HG02943 (cell line): ENCODE data around the gene CCM2.

Experiments used
- ATAC-seq: cut with Tn5 transposase; IDR thresholded peaks from one replicate; pipeline ENCODE4 v1.9.1; 2021; ENCODE audit warnings: mild to moderate bottlenecking, low read depth, moderate library complexity; ENCODE audit not compliant: unreplicated experiment

The CCM2 gene

DNA sequence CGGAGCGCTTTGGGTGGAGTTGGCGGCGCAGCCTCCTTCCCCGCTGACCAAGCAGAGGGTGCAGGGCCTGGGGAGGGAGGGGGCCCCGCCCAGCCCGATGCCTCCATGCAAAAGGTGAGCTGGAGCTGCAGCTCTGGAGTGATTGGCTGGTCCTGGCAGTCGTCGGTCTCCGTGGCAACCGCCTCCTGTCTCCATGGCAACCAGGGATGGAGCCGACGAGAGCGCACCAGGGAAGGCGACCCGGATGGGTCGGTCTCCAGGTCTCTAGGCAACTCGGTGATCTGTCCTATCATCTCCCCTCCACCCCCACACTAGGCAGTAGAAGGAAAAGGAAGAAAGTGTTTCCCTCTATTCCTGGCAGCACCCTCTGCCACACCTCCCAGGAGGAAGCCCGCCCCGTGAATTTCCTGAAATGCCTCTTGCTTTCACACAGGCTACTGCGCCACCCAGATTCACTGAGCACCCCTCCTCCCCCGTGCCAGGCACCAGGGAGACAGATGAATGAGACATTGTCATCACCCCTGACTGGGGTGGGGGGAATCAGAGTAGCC is 89.4 kb downstream of the CCM2 start:
- no peak for ATAC-seq

DNA sequence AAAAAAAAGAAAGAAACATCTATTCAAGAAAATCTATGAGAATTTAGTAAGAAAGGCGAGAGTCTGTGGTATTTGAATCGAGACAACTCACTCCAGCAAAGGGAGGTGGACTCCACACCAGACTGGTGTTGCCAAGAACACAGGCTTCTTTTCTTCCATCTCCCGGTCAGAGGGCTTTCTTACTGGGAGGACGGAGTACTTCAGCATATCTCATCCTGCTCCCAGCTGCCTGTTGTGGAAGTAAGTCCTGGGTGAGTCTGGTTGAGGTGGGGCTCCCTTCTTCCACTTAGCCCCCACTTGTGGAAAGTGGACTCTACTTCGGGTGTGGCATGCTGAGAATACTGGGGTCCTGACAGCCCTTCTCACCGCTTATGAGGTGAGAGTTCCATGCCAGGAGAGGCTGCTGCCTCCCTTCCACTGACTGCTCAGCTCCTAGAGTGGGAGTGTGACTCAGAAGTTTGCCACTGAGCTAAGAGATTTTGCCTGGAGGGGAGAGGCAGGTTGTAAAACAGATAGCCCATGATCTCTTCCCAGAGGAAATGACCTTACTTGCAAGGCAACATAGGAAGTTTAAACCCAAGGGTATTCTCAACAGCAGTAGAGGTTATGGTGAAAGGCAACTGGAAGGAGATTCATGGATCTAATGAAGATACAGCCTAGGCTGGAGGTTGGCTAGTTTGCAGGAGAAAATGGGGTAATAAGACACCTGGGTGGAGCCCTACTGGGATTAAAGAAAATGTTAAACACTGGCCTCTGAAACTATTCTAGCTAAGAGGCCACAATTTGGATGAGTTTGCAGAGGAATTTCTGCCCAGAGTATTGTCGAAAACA is 92.3 kb downstream of the CCM2 start:
- ATAC-seq, result no peak

DNA sequence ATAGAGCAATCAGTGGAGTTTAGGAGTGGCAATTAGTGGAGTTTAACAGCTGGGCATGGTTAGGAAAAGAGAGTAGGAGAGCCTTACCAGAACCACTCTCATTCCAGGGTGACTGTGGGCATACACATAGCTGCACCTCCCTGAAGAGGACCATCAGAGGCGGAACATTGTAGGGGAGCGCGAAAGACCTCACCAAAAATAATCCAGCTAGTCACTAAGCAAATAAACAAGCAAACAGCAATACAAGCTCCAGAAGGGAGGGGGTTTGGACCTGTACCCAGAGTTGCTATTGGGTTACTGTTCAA is 92.9 kb downstream of the CCM2 start:
- ATAC-seq, result no peak

DNA sequence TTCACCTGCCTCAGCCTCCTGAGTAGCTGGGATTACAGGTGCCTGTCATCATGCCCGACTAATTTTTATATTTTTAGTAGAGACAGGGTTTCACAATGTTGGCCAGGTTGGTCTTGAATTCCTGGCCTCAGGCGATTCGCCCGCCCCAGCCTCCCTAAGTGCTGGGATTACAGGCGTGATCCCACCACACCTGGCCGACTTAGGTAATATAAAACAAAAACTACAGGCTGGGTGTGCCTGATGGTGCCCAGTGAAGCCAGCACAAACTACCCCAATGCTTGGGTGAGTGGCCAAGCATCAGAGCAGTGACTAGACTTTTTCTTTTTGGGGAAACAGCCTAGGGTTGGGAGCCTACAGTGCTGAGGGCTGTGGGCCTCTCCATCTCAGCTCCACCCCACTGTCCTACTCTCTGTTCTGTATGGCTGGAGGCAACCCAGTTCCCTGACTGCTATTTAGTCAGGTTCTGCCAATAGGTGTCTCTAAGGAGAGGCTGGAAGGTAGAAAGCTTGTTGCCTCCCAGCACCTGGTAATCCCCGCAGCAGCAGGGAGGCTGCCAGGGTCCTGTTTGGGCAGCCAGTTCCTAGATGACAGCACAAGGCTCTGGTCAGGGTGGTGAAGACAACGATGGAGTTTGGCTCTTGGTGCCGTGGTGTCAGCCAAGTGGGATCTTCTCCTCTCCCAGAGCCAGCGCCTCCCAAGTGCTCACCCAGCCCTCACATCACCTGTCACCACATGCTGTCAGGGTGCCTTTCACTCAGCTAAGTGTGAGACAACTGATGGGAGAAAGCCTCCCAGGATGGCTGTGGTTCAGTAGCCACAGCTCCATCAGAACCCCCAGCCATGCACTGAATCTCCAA is 99.2 kb downstream of the CCM2 start:
- no peak for ATAC-seq

DNA sequence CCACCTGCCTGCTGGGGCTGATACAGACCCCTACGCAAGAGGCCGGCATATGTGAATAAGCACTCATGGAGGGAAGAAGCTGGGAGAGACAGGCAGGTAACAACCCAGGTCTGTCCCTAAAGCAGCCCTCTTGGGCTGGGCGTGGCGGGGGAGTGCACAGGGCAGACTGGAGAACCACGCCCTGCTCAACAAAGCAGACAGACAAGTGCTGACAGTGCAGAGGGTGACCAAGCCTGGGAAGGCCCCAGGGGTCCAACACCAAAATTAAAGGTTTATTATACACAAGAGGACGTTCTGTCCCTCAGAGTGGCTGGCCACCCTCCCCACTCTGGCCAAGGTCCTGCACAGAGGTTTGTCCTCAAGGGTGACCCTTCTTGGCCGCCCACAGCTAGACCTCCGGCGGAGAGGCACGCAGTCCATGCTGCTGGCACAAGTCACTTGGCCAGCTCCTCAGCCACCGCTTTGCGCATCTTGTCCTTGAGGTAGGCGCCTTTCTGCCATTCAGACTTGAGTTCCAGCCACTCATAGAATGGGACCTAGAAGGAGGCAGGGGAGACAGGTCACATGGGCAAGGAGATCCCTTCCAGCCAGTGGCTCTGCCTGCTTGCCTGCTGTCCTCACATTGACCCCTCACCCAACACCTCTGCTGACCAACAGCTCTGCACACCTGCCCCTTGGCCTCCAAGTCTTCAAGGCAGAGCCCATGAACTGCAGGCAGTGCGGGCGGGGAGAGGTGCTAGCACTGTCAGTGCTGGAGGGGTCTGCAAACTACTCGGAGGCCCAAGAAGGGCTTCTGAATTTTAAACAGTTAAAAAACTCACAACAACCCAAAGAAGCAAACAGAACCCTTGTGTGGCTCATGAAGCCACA is 100.1 kb downstream of the CCM2 start:
- ATAC-seq, result no peak

DNA sequence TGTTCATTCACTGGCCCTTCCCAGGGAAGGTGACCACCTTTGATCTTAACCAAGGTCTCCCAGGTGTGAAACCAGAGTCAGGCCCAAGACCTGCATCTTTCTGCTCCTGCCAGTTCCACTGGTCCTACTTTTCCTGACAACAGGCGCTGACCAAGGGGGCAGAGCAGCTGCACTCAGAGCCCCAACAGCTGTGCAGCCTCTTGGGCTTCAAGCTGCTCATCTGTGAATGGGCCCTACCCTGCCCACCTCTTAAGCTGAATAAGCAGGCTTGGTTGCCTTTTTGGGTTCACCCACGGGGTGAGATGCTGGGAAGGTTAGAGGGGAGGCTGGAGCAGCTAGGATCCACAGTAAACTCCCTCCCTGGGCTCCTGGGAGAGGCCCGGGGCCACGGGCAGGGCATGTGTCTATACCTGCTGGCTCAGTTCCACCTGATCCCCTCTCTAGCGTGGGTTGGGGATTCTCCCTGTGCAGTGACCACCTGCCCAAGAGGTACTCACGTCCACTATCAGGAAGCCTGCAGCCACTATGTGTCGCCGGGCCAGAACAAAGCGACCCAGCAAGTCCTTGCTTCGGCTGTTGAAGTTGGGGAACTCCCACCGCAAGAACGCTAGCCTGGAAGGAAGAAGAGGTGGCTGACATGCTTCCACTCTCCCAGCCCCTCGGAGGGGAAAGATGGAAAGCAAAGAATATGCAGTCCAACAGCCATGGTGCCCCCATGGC is 100.9 kb downstream of the CCM2 start:
- ATAC-seq, result no peak

DNA sequence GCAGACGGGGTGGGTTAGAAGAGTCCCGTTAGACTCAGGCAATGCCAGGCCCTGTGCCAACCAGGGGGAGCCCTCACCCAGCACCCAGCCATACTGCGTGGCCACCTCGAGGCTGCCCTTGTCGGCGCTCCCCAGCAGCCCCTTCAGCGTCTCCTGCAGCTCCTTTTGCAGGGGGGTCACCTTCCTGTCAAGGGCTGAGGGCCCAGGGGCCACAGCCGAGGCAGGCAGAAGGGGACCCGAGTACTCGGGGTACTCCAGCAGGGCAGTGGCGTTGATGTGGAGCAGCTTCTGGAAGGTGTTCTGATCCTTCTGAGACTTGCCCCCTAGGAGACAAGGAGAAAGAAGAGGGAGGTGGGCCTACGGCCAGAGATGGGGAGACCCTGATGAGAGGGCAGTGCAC is 101.7 kb downstream of the CCM2 start:
- ATAC-seq, result no peak

DNA sequence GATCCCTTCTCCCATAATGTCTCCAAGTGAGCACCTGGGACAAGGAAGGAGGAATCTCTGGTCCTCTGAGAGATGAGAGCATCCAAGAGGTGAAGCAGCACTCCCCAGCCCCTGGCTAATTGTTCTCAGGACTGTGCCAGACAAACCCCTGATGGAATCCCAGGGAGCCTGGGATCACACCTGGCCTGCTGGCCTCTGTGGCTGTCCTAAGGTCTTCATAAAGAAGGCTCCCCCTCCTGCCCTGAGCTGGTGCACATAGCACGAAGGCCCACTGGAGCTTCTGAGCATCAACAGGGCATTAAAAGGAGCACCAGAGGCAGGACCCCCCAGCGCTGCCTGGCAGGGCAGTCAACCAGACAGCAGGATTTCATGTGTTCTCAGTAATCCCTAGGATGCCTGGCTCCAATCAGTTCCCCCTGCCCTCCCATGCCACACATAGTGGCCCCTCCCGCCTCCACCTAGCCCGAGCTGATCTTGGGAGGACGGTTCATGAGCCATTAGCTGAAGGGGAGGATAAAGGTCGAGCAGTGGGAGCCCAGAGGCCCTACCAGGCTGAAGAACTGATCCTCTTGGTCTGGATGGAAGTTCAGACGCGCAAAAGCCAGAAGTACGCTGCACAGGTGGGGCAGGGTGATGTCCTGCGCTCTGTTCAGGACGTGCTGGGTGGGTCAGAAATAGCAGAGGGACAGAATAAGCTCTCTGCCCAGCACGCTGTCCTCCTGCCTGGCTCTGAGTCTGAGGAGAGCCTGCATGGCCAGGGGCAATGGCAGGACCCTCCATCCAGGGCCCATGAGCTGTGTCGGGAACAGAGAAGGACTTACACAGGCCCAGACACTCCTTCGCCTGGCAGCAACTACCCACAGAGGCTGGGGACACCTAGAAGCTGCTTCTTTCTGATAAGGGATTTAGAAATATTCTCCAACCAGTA is 103.0 kb downstream of the CCM2 start:
- ATAC-seq, result no peak

DNA sequence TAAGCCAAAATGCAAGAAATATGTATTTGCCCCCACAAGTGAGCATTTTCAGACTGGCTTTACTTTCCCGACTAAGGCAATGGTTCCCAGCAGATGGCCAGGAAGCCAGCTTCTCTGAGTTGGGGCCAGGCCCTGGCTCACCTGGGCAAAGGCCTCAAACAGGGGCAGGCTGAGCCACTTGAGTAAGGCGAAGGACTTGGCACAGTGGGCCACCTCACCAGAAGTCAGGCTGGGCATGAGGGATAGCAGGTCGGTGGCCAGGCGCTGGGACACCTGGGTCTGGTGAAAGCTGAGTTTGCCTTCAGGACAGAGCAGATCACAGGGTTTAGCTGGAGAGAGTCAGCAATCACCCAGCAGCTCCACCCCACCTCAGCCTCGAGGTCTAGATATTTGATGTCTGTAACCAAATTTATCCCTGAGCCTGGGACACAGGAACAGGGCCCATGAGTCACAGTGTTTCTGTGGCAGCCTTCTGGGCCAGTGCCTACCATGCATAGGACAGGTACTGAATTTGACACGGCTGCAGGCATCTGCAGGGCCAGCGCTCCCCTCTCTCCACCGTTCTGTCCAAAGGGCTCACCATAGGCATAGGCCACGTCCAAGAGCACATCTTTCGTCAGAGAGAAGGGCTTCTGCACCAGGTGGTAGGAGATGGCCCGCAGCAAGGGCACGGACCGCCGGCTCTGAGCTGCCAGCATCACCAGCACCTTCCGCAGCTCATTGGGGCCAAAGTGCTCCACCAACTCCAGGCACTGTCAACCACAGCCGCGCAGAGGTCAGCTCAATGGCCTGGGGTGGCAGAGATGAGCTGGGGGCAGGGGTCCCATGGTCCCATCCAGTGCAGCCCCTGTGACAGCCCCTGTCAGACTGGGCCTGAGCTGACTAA is 104.2 kb downstream of the CCM2 start:
- ATAC-seq, result no peak

DNA sequence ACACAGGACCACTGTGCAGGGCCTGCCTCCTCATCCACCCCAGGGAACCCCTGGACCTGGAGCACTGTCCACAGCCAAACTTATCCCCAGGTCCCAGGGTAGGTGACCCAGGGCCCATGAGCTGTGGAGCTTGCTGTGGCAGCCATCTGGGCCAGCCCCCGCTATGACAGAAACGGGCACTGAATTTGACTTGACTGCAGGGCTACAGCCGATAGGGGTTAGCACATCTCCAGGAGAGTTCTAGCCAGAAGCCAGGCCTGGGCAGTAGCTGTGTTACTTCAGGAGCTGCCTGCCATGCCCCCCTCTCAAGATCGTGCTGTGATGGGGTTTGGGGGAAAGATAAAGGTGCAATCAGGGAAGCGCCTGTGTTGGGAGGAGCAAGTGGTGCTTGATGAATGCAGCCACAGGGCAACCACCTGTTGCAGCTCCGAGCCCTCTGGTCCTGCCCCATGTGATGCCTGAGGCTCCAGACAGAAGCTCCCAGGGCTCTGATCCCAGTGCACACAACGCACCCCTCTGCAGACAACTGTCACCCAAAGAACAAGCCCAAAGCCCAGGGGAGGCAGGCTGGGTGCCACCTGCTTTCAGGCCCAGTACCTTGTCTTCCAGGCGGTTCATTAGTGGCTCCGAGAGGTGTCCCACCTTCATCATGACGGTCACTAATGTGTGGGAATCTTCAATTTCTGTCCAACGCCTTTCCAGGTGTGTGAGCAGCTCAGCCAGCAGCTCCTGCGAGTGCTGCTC is 105.0 kb downstream of the CCM2 start:
- ATAC-seq, result no peak

DNA sequence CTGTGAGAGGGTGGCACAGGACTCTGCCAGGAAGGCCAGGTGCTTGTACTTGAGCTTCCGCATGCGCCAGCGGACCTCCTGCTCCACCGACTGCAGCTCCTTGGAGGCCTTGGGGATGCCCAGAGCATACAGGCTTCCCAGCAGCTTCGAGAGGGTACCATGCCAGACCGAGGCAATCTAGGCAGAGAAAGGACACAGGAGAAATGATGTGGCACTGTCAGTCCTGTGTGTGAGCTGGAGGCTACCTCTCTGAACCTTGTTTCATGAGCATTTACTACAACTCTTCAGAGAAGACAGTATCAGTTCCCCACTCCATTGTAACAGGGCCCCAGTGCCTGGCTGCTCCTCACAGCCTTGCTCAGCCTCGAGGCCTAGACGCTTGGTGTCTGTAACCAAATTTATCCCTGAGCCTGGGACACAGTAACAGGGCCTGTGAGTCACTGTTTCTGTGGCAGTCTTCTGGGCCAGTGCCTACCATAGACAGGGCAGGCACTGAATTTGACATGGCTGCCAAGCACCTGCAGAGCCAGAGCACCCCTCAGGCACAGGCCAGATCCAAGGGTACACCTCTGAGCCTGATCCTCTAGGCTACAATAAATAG is 105.7 kb downstream of the CCM2 start:
- no peak for ATAC-seq

DNA sequence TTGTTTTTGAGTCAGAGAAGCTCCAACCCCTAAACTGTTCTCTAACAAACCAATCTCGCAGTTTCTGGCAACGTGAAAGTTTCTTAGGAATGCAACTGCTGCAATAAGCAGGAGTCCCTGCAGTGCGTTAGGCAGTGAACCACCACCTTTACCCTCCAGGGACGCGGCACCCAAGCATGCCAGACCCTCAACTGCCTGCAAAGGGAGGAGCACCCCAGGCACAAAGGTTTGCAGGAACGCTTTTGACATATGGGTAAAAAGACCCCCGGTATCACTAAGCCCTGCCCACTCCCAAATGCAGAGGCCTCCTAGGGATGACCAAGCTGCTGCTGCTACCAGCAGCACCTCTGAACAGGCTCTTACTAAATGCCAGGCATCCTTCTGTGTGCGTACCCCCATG is 106.8 kb downstream of the CCM2 start:
- ATAC-seq, result no peak

DNA sequence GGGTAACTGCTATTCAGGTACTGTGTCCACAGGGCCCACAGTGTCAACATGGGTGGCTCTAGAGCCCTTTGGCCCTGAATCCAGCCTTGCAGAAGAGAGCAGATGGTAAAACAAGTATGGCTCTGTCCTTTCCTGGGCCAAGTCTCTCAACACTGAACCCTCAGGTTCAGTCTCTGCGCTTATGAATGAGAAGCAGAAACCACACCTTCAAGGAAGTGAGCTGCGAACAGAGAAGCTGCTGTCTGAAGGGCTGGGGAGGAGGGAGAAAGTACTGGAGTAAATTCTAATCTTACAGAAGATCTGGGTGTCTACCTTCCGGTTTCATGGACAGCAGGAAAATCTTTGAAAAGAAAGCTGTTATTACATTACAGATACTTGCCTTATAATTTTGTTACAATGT is 107.4 kb downstream of the CCM2 start:
- ATAC-seq, result no peak

DNA sequence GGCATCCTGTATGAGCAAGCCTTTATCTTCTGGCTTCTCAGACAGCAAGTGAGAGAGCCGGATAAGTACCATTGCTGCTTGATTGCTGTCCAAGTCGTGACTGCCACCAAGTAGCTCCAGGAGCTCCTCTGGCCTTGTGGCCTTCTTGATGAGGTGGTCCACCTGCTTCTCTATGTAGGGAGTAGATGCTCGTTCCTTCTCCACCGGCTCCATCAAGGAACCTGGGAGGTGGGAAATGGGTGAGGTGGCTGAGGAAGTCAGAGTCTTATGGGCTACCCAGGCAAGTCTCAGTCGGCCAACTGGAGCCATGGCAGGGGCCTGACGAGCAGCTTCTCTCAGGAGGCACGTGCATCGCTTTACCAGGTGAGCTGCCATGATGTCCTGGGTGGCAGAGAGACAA is 108.9 kb downstream of the CCM2 start:
- ATAC-seq, result no peak

DNA sequence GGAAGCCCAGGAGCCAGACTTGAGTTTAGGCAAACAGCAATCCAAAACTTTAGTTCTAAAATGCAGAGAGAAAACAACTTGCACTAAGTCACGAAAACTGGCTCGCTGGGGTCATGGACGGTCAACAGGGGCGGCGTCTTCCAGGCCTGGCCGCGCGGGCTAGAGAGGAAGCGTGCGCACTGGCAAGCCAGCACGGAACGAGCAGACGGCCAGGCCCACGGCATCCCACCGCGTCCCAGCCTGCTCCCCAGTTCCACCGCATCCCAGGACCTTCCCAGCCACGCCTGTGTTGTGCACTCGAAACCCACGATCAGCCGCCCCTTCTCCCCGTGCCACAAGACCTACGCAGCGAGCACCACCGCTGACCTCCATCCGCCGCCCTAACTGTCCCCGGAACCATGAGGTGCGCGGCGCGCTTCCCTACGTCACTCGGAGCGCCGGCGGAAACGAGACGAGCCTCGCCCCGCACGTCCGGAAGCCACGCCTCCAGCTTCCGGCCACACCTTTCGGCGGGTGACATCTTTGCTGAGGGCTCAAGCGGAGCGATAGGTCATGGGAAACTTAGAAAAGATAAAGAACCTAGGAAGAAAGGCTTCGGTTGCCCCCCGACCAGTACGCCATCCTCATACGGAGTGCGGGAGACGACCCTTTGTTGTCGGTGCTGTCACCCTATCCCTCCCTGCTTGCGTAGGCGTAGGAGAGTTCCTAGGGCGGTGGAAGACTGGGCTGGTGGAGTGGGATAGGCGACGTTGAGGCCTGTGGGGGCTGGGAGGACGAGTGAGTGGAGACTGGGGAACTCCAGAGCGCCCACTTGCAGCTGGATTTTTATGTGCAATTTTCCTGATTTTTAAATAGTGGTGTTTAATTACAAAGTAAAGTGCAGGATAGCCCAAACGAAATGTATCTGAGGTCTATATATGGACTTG is 111.6 kb downstream of the CCM2 start, which contains the start of gene TBRG4:
Gene TBRG4 (minus strand): TSS at position 400 of the 926 bp plus-strand sequence. CDS start 2,460 bp downstream, outside the sequence.
- ATAC-seq, result peak; percentile 87

DNA sequence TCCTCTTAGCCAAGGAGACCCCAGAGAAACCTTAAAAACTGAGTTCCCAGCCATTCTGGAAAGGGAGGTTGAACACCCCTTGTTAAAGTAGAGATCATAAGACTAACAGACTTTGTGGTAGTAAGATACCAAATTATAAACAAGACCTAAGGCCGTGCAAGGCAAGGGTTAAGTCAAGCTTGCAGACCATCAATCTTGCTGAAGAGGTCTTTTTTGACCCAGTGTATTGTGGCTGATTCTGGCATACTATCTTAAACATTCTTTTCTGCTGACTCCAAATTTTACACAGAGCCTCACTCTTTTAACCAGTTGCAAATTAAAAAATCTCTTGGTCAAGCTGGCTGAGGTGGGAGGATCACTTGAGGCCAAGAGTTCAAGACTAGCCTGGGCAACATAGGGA is 112.6 kb downstream of the CCM2 start:
- ATAC-seq, result no peak
